Measurements from ENCODE around the gene GALNT11.

The GALNT11 gene

DNA sequence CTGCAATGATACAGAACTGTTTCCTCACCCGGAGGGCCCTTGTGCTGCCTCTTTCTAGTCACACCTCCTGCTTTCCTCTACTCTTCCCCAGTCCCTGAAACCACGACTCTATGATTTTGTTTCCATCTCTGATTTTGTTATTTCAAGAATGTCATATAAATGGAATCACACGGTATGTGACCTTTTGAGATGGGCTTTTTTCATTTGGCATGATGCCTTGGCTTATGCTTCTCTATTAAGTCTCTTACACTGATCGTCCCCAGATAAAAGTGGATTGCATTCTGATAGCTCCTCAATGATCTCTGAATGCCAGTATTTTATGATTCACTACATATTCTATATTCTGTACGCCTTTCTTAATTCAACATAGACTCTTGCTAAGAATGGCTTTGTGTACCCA, 78.2 kb downstream of the GALNT11 start:
- H3K4me3 ChIP-seq (ENCODE audit: low read length), result no peak overlapping the region
- H3K4me1 ChIP-seq (ENCODE audit: control insufficient read depth, insufficient read depth, low read length), result no peaks in the 10 kb centered on the region
- H3K9me3 ChIP-seq (replicated peaks; ENCODE audit: low read length), result no peaks in the 10 kb centered on the region
- no peak overlapping the region for H3K9ac ChIP-seq (ENCODE audit: low read depth, low read length)
- H3K36me3 ChIP-seq (ENCODE audit: insufficient read depth, low read length), result peaks cover 26% of the 10 kb centered on the region
- no peak overlapping the region for H3K4me2 ChIP-seq (ENCODE audit: low read length)
- no peaks in the 10 kb centered on the region for H3K27me3 ChIP-seq (ENCODE audit: control insufficient read depth, insufficient read depth, low read length)

DNA sequence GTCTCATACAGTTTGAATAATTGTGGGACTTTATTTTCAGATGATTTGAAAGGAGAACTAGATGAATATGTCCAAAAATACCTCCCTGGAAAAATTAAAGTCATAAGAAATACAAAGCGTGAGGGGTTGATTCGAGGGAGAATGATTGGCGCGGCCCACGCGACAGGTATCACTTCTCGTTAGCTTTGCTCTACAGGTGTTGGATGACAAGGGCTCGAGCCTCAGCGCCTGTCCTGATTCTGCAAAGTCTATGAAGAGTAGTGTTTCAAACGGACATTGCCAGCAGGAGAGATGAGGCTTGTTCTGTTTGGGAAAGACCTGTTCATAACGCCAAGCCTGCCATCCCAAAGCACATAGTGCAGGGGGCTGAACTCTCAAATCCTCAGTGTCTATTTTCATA, 79.7 kb downstream of the GALNT11 start:
- peaks cover 26% of the 10 kb centered on the region for H3K36me3 ChIP-seq (ENCODE audit: insufficient read depth, low read length)
- no peak overlapping the region for H3K4me3 ChIP-seq (ENCODE audit: low read length)
- no peaks in the 10 kb centered on the region for H3K4me1 ChIP-seq (ENCODE audit: control insufficient read depth, insufficient read depth, low read length)
- no peaks in the 10 kb centered on the region for H3K27me3 ChIP-seq (ENCODE audit: control insufficient read depth, insufficient read depth, low read length)
- H3K4me2 ChIP-seq (ENCODE audit: low read length), result no peak overlapping the region
- no peaks in the 10 kb centered on the region for H3K9me3 ChIP-seq (replicated peaks; ENCODE audit: low read length)
- no peak overlapping the region for H3K9ac ChIP-seq (ENCODE audit: low read depth, low read length)

DNA sequence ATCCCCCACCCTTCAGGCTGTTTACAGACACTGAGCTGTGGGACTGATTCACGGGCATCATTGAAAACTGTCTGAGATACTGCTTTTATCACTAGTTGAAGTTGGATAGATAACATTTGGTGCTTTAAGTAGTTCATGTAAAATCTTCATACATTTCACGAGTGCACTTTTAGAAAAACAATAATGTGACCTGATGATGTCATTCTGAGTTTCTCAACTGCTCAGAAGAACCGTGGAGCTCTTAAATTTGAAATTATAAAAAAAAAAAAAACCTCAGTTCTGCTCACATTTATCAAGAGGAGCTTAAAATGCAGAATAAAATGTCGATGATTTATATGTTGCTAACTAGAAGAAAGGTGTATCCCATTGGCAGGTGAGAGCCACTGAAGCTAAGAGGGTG, 81.5 kb downstream of the GALNT11 start:
- H3K4me1 ChIP-seq (ENCODE audit: control insufficient read depth, insufficient read depth, low read length), result no peaks in the 10 kb centered on the region
- H3K4me3 ChIP-seq (ENCODE audit: low read length), result no peak overlapping the region
- H3K27me3 ChIP-seq (ENCODE audit: control insufficient read depth, insufficient read depth, low read length), result no peaks in the 10 kb centered on the region
- peaks cover 20% of the 10 kb centered on the region for H3K36me3 ChIP-seq (ENCODE audit: insufficient read depth, low read length)
- H3K9me3 ChIP-seq (replicated peaks; ENCODE audit: low read length), result no peaks in the 10 kb centered on the region
- no peak overlapping the region for H3K9ac ChIP-seq (ENCODE audit: low read depth, low read length)
- H3K4me2 ChIP-seq (ENCODE audit: low read length), result no peak overlapping the region

DNA sequence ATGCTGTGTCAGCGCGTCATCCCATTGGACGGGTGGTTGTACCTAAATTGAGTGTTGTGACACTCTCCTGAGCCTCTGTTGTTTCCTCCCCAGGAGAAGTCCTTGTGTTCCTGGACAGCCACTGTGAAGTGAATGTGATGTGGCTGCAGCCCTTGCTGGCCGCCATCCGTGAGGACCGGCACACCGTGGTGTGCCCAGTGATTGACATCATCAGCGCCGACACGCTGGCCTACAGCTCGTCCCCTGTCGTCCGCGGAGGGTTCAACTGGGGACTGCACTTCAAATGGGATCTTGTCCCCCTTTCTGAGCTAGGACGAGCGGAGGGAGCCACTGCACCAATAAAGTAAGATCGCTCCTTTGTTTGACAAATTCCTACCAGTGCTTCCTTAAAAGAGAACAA, 82.5 kb downstream of the GALNT11 start:
- Histone ChIP-seq H3K9ac (ENCODE audit: low read depth, low read length) (no peak overlapping the region), H3K4me3 (ENCODE audit: low read length) (no peak overlapping the region), H3K4me2 (ENCODE audit: low read length) (no peak overlapping the region), H3K4me1 (ENCODE audit: control insufficient read depth, insufficient read depth, low read length) (no peaks in the 10 kb centered on the region), H3K36me3 (ENCODE audit: insufficient read depth, low read length) (peaks cover 20% of the 10 kb centered on the region), H3K27me3 (ENCODE audit: control insufficient read depth, insufficient read depth, low read length) (no peaks in the 10 kb centered on the region), H3K9me3 (replicated peaks; ENCODE audit: low read length) (no peaks in the 10 kb centered on the region)

DNA sequence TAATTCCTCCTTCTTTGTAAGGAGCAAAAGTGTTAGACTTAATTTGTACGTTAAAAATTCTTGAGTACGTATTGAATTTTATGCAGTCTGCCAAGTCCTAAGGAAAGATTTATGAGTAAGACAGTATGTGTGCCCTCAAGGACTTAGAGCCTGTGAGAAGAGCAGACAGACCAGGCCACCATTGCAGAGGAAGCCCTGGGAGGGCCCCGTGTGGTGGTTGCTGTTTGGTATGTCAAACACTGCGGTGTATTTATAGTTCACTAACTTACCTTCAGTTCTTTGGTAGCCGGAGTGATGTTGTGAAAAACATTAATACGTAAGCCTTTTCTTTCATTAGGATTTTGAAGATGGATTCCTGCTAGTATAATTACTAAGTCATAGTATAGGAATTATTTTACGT, 82.9 kb downstream of the GALNT11 start:
- Histone ChIP-seq H3K9ac (ENCODE audit: low read depth, low read length) (no peak overlapping the region), H3K4me2 (ENCODE audit: low read length) (no peak overlapping the region), H3K9me3 (replicated peaks; ENCODE audit: low read length) (no peaks in the 10 kb centered on the region), H3K4me3 (ENCODE audit: low read length) (no peak overlapping the region), H3K4me1 (ENCODE audit: control insufficient read depth, insufficient read depth, low read length) (no peaks in the 10 kb centered on the region), H3K27me3 (ENCODE audit: control insufficient read depth, insufficient read depth, low read length) (no peaks in the 10 kb centered on the region), H3K36me3 (ENCODE audit: insufficient read depth, low read length) (peaks cover 20% of the 10 kb centered on the region)

DNA sequence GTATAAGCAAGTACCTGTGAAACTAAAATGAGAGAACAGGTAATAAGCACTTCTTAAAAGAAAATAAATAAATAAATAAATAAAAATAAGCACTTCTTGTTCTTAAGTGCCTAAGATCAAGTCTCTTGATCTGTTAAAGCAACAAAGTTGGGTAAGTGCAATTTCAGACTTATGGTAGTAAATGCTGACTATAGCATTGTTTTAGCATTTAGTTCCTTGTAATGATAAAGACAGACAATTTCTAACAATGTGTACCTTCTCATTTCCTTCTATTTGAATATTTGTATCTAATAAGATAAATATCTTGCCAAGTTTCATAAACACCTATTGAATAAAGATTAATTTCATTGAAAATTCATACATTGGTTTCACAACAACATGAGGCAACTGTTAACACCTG, 87.4 kb downstream of the GALNT11 start:
- H3K4me2 ChIP-seq (ENCODE audit: low read length), result no peak overlapping the region
- H3K4me3 ChIP-seq (ENCODE audit: low read length), result no peak overlapping the region
- H3K9ac ChIP-seq (ENCODE audit: low read depth, low read length), result no peak overlapping the region
- H3K4me1 ChIP-seq (ENCODE audit: control insufficient read depth, insufficient read depth, low read length), result no peaks in the 10 kb centered on the region
- peaks cover 36% of the 10 kb centered on the region for H3K36me3 ChIP-seq (ENCODE audit: insufficient read depth, low read length)
- H3K27me3 ChIP-seq (ENCODE audit: control insufficient read depth, insufficient read depth, low read length), result no peaks in the 10 kb centered on the region
- H3K9me3 ChIP-seq (replicated peaks; ENCODE audit: low read length), result no peaks in the 10 kb centered on the region

DNA sequence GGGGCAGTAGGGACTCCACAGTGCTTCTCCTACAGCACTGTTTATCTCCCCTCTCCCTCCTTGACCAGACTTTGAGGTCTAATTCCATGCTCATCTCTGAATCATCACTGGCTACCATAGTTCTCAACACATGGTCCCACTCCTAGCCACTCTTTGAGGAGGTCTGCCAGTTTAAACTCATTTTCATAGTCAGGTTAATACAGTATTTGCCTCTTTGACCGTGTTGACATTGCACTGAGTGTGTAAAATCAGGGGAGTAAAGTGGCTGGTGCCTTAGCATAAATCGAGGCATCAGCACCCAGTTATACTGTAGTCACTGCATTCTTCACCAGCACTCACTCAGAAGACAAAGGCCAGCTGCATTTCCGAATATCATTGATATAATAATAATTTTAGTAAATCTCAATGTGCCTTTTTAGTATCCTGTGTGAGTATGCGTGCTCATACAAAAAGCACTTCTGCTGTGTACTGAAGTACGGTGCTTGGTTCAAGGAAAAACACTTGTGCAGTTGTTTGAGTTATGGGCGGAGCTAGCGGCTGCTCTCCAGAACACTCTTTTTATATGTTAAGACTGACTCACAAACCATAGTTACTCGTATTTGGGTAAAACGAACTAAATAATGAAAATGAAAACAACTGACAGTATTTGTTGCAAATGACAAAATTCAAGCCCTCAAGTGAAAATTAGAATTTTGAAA, 89.7 kb downstream of the GALNT11 start:
- no peaks in the 10 kb centered on the region for H3K9me3 ChIP-seq (replicated peaks; ENCODE audit: low read length)
- H3K4me1 ChIP-seq (ENCODE audit: control insufficient read depth, insufficient read depth, low read length), result no peaks in the 10 kb centered on the region
- no peaks in the 10 kb centered on the region for H3K27me3 ChIP-seq (ENCODE audit: control insufficient read depth, insufficient read depth, low read length)
- H3K4me2 ChIP-seq (ENCODE audit: low read length), result no peak overlapping the region
- peaks cover 52% of the 10 kb centered on the region for H3K36me3 ChIP-seq (ENCODE audit: insufficient read depth, low read length)
- H3K9ac ChIP-seq (ENCODE audit: low read depth, low read length), result no peak overlapping the region
- no peak overlapping the region for H3K4me3 ChIP-seq (ENCODE audit: low read length)

DNA sequence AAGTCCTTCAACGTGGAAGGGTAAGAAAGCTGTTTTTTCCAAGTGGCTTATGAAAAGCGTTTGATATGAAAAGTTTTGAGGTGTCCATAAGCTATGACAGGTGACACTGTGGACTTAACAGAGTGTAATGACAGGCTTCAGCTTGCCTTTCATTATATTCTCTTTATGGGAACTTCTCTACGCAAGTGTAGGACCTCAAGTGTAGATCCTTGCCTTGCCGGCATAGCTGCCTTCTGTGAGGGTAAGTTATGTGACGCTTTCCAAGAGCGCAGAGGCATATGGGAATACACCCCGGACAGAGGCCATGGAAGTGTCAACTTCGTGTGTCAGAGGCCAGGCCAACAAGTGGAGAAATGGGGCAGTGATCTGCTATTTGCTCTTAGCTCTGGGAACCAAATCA, 91.9 kb downstream of the GALNT11 start:
- no peaks in the 10 kb centered on the region for H3K9me3 ChIP-seq (replicated peaks; ENCODE audit: low read length)
- no peaks in the 10 kb centered on the region for H3K27me3 ChIP-seq (ENCODE audit: control insufficient read depth, insufficient read depth, low read length)
- H3K36me3 ChIP-seq (ENCODE audit: insufficient read depth, low read length), result peaks cover 72% of the 10 kb centered on the region
- H3K4me1 ChIP-seq (ENCODE audit: control insufficient read depth, insufficient read depth, low read length), result no peaks in the 10 kb centered on the region
- no peak overlapping the region for H3K4me2 ChIP-seq (ENCODE audit: low read length)
- H3K4me3 ChIP-seq (ENCODE audit: low read length), result no peak overlapping the region
- no peak overlapping the region for H3K9ac ChIP-seq (ENCODE audit: low read depth, low read length)

DNA sequence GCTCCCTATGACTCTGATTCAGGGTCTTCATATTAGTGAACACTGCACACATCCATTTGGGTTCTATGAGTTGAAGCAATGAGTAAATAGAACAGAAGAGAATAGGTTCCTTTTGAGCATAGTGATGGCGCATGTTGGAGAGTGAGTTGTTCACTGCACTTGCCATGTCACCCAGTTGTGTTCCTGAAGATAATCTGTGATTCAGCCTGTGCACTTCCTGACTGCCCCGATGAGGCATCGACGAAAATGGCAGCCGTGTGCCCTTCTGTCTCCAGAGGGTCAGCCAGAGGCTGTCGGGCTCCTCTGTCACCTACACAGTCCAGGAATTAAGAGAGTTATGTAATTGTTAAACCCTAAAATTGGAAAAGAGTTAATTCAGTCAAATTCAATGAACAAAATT, 94.7 kb downstream of the GALNT11 start:
- Histone ChIP-seq H3K36me3 (ENCODE audit: insufficient read depth, low read length) (peaks cover 82% of the 10 kb centered on the region), H3K4me3 (ENCODE audit: low read length) (no peak overlapping the region), H3K4me2 (ENCODE audit: low read length) (no peak overlapping the region)

DNA sequence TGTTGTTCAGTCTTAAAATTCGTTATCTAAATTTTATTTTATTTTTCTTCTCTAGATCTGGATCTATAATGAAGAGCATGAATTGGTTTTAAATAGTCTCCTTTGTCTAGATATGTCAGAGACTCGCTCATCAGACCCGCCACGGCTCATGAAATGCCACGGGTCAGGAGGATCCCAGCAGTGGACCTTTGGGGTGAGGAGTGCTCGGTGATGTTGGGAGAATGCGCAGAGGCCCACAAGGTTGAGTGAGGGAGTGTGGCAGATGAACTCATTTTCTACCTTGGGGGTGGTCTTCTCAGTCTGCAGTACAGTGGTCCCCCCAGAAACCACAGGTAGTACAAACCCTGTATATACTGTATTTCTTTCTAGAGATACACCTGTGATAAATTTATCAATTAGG, 95.3 kb downstream of the GALNT11 start:
- Histone ChIP-seq H3K9me3 (replicated peaks; ENCODE audit: low read length) (no peaks in the 10 kb centered on the region), H3K4me1 (ENCODE audit: control insufficient read depth, insufficient read depth, low read length) (no peaks in the 10 kb centered on the region), H3K9ac (ENCODE audit: low read depth, low read length) (no peak overlapping the region), H3K4me2 (ENCODE audit: low read length) (no peak overlapping the region), H3K27me3 (ENCODE audit: control insufficient read depth, insufficient read depth, low read length) (no peaks in the 10 kb centered on the region), H3K4me3 (ENCODE audit: low read length) (no peak overlapping the region), H3K36me3 (ENCODE audit: insufficient read depth, low read length) (peaks cover 81% of the 10 kb centered on the region)

More for the DNA sequence above, 94.7 kb downstream of the GALNT11 start:
- Histone ChIP-seq H3K9ac (ENCODE audit: low read depth, low read length) (no peak overlapping the region), H3K27me3 (ENCODE audit: control insufficient read depth, insufficient read depth, low read length) (no peaks in the 10 kb centered on the region), H3K9me3 (replicated peaks; ENCODE audit: low read length) (no peaks in the 10 kb centered on the region), H3K4me1 (ENCODE audit: control insufficient read depth, insufficient read depth, low read length) (no peaks in the 10 kb centered on the region)

DNA sequence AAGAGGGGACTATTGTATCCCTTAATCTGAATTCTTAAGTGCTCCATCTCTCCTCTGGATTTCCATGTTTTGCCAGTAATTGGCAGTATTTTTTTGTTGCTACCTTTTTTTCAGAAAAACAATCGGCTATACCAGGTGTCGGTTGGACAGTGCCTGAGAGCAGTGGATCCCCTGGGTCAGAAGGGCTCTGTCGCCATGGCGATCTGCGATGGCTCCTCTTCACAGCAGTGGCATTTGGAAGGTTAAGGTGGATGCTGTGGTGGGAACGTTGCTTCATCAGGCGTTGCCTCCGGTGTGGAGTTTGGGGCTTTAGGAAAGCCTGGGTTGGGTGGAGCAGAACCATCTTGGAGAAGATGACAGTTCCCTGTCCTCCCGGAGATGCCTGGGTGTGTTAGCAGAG, 96.0 kb downstream of the GALNT11 start:
- Histone ChIP-seq H3K4me2 (ENCODE audit: low read length) (no peak overlapping the region), H3K9me3 (replicated peaks; ENCODE audit: low read length) (no peaks in the 10 kb centered on the region), H3K4me1 (ENCODE audit: control insufficient read depth, insufficient read depth, low read length) (no peaks in the 10 kb centered on the region), H3K27me3 (ENCODE audit: control insufficient read depth, insufficient read depth, low read length) (no peaks in the 10 kb centered on the region), H3K9ac (ENCODE audit: low read depth, low read length) (no peak overlapping the region), H3K4me3 (ENCODE audit: low read length) (no peak overlapping the region), H3K36me3 (ENCODE audit: insufficient read depth, low read length) (peaks cover 77% of the 10 kb centered on the region)

DNA sequence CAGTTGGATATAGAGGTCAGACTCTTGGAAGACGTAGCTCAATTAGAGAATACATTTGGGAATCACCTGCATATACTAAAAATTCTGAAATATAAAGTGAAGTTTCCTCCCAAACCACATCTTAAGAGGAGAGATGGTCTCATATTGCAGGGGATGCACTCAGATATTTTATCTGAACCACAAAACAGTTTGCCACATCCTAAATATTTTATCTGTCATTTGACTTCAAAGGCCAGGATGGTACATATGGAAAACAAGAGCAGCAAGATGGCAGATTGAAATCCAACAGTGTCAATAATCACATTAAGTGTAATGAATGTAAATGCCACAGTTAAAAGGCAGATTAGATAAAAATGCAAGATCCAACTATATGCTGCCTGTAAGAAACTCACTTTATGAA, 97.1 kb downstream of the GALNT11 start:
- Histone ChIP-seq H3K36me3 (ENCODE audit: insufficient read depth, low read length) (peaks cover 75% of the 10 kb centered on the region), H3K4me1 (ENCODE audit: control insufficient read depth, insufficient read depth, low read length) (no peaks in the 10 kb centered on the region), H3K4me2 (ENCODE audit: low read length) (no peak overlapping the region), H3K4me3 (ENCODE audit: low read length) (no peak overlapping the region), H3K9me3 (replicated peaks; ENCODE audit: low read length) (no peaks in the 10 kb centered on the region), H3K27me3 (ENCODE audit: control insufficient read depth, insufficient read depth, low read length) (no peaks in the 10 kb centered on the region), H3K9ac (ENCODE audit: low read depth, low read length) (no peak overlapping the region)
